Vagina (tissue), 2 donors: ENCODE data around the gene CDH3. TPM values are rescaled to one million over a fixed set of nuclear protein-coding genes. Genes with fewer than 3 reads are reported as not detected.

Experiments used
- DNase-seq, 2 donors: peaks; one replicate each; pipeline ENCODE4 v3.0.0-alpha.2; 2017; ENCODE audit errors: extremely low spot score in 2 of 2
- H3K27ac ChIP-seq: fragments of 200-600 bp; sonication (generic); one replicate; pipeline ENCODE4 v1.5.1; 2019
- H3K27me3 ChIP-seq: fragments of 200-600 bp; sonication (generic); one replicate; pipeline ENCODE4 v1.5.1; 2019
- H3K36me3 ChIP-seq, 2 donors: fragments of 200-600 bp; sonication (generic); one replicate each; pipeline ENCODE4 v1.5.1; 2017 to 2019
- H3K4me1 ChIP-seq: fragments of 200-600 bp; sonication (generic); one replicate; pipeline ENCODE4 v1.5.1; 2019
- H3K4me3 ChIP-seq, 2 donors: fragments of 200-600 bp; sonication (generic); 1 replicate in 1 of 2; 2 replicates in 1 of 2; pipeline ENCODE4 v1.5.1; 2016 to 2019
- H3K9me3 ChIP-seq: fragments of 200-600 bp; sonication (generic); one replicate; pipeline ENCODE4 v1.5.1; 2019
- POLR2A ChIP-seq, 2 donors: fragments of 450-650 bp; IDR thresholded peaks; one replicate each; pipeline ENCODE4 v1.6.1; 2017; ENCODE audit warnings: antibody characterized with exemption in 2 of 2, mild to moderate bottlenecking in 2 of 2, moderate library complexity in 2 of 2
- POLR2AphosphoS5 ChIP-seq, 2 donors: sonication (generic); formaldehyde crosslinking; IDR thresholded peaks; one replicate each; pipeline ENCODE4 v1.9.0; 2017; ENCODE audit warnings: antibody characterized with exemption in 2 of 2, mild to moderate bottlenecking in 2 of 2, low read depth in 1 of 2; ENCODE audit not compliant: insufficient read depth in 1 of 2
- intact Hi-C: fragments of 100-400 bp; cut with DNase I; formaldehyde crosslinking; loops from one replicate; pipeline ENCODE4 v1.15.1; 2023
- total RNA-seq: library from RNA; depleted of rRNA; stranded (reverse); fragments of >200 nt; gene quantifications from one replicate; pipeline ENCODE4 v1.2.3, GENCODE V29; 2016
- TF ChIP-seq, protein P1 (sequence below), 3 experiments: fragments of 450-650 bp in 2 of 3; fragments of 200-600 bp in 1 of 3; sonication (generic) in 1 of 3; IDR thresholded peaks; one replicate each; pipeline ENCODE4 v1.5.1; 2017 to 2019; ENCODE audit warnings: antibody characterized with exemption in 3 of 3, mild to moderate bottlenecking in 2 of 3, moderate library complexity in 2 of 3

Gene CDH3
- total RNA-seq, 1 donor from 2014 or later, result 35.4 TPM

DNA sequence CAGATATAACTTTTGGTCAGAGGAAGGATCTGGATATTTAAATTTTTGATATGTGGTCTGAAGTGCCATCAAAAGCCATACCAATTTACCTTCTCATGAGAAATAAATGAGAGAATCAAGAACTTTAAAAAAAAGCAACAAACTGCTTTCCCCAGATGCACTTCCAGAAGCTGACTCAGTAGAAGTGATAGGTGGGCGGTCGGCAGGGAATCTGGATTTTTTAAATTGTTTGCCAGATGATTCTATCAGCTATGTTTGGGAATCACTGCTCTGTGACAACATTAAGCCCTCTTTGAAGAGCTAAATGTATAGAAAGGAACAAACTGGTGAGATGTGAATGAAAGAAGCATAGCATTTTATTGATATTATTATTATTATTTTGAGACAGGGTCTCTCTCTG is 19.2 kb downstream of the CDH3 start:
- DNase-seq, result no peak
- Histone ChIP-seq H3K27me3 (no peaks in the 10 kb centered on the region), H3K4me3 (no peak overlapping the region), H3K27ac (no peak overlapping the region), H3K9me3 (no peaks in the 10 kb centered on the region), H3K4me1 (peaks cover 7% of the 10 kb centered on the region), H3K36me3 (no peaks in the 10 kb centered on the region)
- TF ChIP-seq, protein P1, sequence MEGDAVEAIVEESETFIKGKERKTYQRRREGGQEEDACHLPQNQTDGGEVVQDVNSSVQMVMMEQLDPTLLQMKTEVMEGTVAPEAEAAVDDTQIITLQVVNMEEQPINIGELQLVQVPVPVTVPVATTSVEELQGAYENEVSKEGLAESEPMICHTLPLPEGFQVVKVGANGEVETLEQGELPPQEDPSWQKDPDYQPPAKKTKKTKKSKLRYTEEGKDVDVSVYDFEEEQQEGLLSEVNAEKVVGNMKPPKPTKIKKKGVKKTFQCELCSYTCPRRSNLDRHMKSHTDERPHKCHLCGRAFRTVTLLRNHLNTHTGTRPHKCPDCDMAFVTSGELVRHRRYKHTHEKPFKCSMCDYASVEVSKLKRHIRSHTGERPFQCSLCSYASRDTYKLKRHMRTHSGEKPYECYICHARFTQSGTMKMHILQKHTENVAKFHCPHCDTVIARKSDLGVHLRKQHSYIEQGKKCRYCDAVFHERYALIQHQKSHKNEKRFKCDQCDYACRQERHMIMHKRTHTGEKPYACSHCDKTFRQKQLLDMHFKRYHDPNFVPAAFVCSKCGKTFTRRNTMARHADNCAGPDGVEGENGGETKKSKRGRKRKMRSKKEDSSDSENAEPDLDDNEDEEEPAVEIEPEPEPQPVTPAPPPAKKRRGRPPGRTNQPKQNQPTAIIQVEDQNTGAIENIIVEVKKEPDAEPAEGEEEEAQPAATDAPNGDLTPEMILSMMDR (IDR thresholded peaks at IDR 0.05), result no peak
- TF ChIP-seq POLR2A (IDR thresholded peaks at IDR 0.05), result no peak
- no peak for TF ChIP-seq POLR2AphosphoS5 (IDR thresholded peaks at IDR 0.05; ENCODE audit: insufficient read depth in 1 of 2, low read depth in 1 of 2)
- intact Hi-C loops, result no loop called here

- H3K27me3 ChIP-seq, result no peaks in the 10 kb centered on the region
- H3K36me3 ChIP-seq, result no peaks in the 10 kb centered on the region
- H3K27ac ChIP-seq, result no peak overlapping the region
- H3K4me1 ChIP-seq, result no peaks in the 10 kb centered on the region
- intact Hi-C loops, result no loop called here
- H3K4me3 ChIP-seq, result no peak overlapping the region
- no peak for DNase-seq
- H3K9me3 ChIP-seq, result no peaks in the 10 kb centered on the region
- TF ChIP-seq, protein P1 (IDR thresholded peaks at IDR 0.05), result no peak
- TF ChIP-seq POLR2A (IDR thresholded peaks at IDR 0.05), result no peak
- no peak for TF ChIP-seq POLR2AphosphoS5 (IDR thresholded peaks at IDR 0.05; ENCODE audit: insufficient read depth in 1 of 2, low read depth in 1 of 2)
These were observed 20.4 kb downstream of the CDH3 start for GRCh38 chr16:68665501-68665900.

GRCh38 chr16:68668266-68668665 is 23.2 kb downstream of the CDH3 start:
- peak overlapping the region; percentile 33 for H3K27ac ChIP-seq
- no peak for DNase-seq
- intact Hi-C loops, result no loop called here
- H3K9me3 ChIP-seq, result no peaks in the 10 kb centered on the region
- TF ChIP-seq, protein P1 (IDR thresholded peaks at IDR 0.05), result no peak
- peak in 1 of 2 donors; percentile 78 for TF ChIP-seq POLR2AphosphoS5 (IDR thresholded peaks at IDR 0.05; ENCODE audit: insufficient read depth in 1 of 2, low read depth in 1 of 2)
- H3K27me3 ChIP-seq, result no peaks in the 10 kb centered on the region
- H3K4me3 ChIP-seq, result no peak overlapping the region
- no peaks in the 10 kb centered on the region for H3K4me1 ChIP-seq
- H3K36me3 ChIP-seq, result no peaks in the 10 kb centered on the region

DNA sequence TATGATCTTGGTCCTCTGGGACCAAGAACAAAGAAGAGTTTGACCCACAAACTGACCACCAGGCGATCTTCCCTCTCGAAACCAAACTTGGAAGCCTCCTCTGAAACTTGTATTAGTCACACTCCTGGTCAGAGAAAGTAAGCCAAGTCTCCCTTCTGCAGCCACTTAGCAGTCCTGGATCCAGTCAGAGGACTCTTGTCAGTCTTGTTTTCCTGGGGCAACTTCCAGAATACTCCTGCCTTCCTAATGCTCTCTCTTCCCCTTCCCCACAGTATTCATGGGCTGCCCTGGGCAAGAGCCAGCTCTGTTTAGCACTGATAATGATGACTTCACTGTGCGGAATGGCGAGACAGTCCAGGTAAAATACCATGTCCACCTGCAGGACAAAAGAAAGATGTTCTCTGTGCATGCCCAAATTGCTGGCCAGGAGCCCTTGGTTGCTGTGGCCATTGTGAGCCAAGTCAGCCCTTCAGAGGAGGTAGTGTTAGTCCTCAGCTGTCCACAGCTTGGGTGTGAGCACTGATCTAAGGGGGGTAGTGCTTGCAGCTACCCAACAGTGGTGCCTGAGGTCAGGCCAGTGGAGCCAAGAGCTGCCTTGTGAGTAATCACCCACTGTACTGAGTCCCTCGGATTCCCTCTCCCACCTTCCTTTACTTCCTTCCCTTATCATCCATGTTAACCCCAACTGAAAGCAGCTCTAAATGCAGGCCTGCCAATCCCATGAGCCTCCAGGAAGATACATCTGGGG is 31.2 kb downstream of the CDH3 start:
- no peaks in the 10 kb centered on the region for H3K9me3 ChIP-seq
- no peak for DNase-seq
- H3K27me3 ChIP-seq, result no peaks in the 10 kb centered on the region
- H3K36me3 ChIP-seq, result no peaks in the 10 kb centered on the region
- intact Hi-C loops, result no loop called here
- no peak overlapping the region for H3K4me3 ChIP-seq
- no peak overlapping the region for H3K27ac ChIP-seq
- TF ChIP-seq POLR2A (IDR thresholded peaks at IDR 0.05) (no peak), POLR2AphosphoS5 (IDR thresholded peaks at IDR 0.05; ENCODE audit: insufficient read depth in 1 of 2, low read depth in 1 of 2) (no peak)
- TF ChIP-seq, protein P1 (IDR thresholded peaks at IDR 0.05), result no peak
- no peaks in the 10 kb centered on the region for H3K4me1 ChIP-seq

GRCh38 chr16:68681038-68681437 is 35.9 kb downstream of the CDH3 start:
- intact Hi-C loops, result no loop called here
- no peaks in the 10 kb centered on the region for H3K27me3 ChIP-seq
- no peaks in the 10 kb centered on the region for H3K36me3 ChIP-seq
- no peaks in the 10 kb centered on the region for H3K9me3 ChIP-seq
- no peaks in the 10 kb centered on the region for H3K4me1 ChIP-seq
- TF ChIP-seq POLR2A (IDR thresholded peaks at IDR 0.05) (no peak), POLR2AphosphoS5 (IDR thresholded peaks at IDR 0.05; ENCODE audit: insufficient read depth in 1 of 2, low read depth in 1 of 2) (no peak)
- TF ChIP-seq, protein P1 (IDR thresholded peaks at IDR 0.05), result no peak
- H3K4me3 ChIP-seq, result no peak overlapping the region
- no peak for DNase-seq
- H3K27ac ChIP-seq, result no peak overlapping the region
